HG03460 (cell line): ENCODE data around the gene LMOD1.
A peak's percentile ranks its signal among the peaks of the same experiment; 100 is the strongest.
"Not testable (repeated sequence)": the region's sequence is repeated elsewhere in the genome, so short reads cannot be mapped to it uniquely, and the experiment has no call there.

Experiments
- ATAC-seq: cut with Tn5 transposase; IDR thresholded peaks from one replicate; pipeline ENCODE4 v1.9.1; 2021; ENCODE audit not compliant: unreplicated experiment

LMOD1 gene

DNA sequence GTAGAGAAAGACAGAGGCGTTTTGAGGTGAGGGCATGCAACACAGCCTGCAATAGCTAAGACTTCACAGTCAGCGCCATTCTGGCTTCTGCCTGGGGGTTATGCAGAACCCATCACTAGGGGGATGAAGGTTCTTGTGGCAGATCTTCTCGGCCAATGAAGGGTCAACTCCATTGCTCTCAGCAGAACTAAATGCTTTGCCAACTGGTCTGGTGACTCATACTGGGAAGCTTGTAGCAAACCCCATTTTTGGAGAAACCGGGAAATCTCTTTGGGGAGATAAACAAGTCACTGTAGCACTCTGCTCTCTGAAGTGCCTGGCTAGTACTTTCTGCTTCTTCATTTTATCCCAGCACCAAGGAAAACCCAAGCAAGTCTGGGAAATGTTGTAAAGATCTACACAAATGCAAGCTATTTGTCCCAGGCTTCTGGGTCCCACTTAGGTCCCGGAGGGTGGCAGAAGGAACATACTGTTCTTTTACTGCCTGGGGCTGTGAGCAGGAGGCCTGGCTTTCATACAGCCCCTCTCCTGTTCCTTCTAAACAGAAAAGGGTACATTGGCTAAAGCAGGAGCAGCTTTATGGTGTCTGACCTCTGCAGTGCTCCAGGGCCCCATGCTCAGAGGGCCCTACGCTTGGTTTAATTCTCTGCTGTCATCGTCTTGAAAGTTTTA is 28.9 kb downstream of the LMOD1 start:
- no peak for ATAC-seq

DNA sequence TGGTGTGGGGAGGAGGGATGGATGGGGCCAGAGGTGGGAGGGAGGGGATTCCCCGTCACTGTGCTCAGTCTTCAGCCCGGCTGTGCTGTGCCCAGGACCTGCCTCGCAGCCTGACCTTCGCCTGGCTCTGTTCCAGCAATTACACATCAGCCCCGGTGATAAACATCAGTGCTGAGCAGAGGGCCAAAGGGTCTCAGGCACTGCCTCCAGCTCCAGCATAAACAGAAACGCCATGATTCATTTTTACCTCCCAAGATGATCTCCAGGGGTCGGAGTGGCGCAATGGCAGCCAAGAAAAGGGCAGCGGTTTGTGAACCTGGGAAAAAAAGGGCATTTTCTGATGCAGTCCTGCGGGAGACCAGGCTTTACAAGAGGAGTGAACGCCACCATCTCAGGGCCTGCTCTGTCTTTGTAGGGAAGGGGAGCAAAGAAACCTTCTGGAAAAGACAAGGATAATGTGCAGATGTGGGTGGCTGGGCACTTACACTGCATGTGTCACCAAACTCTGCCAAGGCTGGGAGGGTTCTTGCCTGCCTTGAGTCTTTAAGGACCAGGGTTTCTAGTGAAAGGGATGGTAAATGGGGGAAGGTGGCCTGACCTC is 29.6 kb downstream of the LMOD1 start:
- no peak for ATAC-seq

- no peak for ATAC-seq
Observed at GRCh38 chr1:201914456-201915235, 31.7 kb downstream of the LMOD1 start.

DNA sequence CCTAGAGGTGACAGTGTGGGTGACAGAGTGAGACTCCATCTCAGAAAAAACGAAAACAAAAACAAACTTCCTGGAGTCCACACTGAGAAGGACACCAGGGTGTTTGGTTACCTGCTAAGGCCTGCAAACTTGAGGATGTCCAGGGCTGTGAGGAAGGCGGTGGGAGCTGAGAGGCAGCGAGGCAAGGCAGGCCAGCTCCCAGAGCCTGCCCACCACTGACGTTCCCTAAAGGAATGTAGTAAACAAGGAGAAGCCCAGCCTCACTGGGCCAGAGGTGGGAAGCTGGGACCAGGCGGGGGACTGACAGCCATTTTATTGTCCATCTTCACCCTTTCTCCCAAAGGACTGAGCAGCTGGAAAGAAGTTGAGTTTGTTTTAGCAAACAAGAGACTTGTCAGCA is 33.5 kb downstream of the LMOD1 start:
- no peak for ATAC-seq

DNA sequence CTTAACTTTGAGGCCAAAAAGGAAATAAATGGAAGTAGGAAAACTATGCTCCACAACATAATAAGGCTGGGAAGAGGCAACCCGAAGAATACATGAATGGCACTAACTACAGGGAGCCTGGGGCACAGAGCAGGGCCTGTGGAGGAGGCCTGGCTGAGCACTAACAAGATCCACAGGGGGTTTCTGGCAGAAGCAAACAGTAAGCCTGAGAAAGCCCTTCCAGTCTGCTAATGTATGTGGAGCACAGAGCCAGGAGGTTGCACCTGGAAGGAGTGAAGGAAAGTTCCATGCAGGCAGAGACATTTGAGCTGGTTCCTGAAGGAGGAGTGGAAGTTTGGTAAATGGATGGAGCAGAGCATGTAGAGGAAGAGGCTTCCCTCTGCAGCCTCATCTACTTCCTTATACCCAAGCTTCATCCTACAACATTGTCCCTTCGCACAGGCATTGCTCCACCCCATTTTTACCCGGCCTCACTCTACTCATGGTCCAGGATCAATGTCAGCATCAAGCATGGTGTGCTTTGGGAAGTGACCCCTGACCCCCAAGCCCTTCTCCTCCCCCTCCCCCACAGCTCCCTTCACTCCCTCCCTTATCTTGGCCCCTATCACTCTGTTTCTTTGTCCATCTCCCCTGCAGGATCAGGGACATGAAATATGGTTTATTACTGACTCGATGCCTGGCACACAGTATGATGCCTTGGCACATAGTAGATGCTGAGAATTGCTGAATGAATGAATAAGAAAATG is 34.3 kb downstream of the LMOD1 start:
- no peak for ATAC-seq

- no peak for ATAC-seq
Observed at GRCh38 chr1:201907621-201908020, 38.7 kb downstream of the LMOD1 start.

DNA sequence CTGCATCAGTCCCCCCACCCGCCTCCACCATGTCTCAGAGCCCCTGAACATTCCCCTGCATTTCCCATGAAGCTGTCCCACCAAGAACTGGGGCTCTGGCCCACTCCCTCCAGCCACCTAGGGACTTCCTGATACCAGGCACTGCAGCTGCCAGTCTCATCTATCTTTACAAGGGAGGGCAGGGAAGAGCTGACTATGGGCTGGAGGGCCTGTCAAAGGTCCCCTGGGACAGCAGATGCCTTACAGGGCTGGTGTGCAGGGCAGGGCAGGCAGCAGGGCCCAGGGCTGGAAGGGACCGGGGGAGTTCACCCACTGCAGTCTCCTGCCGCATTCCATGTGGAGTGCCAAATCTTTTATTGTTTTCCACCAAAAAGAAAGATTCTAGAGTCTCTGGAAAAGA is 40.0 kb downstream of the LMOD1 start:
- no peak for ATAC-seq

GRCh38 chr1:201905234-201905890 is 41.0 kb downstream of the LMOD1 start:
- no peak for ATAC-seq

- ATAC-seq = no peak
Observed at GRCh38 chr1:201904579-201904978, 41.8 kb downstream of the LMOD1 start.

- no peak for ATAC-seq
Observed at GRCh38 chr1:201903135-201903534, 43.2 kb downstream of the LMOD1 start.

DNA sequence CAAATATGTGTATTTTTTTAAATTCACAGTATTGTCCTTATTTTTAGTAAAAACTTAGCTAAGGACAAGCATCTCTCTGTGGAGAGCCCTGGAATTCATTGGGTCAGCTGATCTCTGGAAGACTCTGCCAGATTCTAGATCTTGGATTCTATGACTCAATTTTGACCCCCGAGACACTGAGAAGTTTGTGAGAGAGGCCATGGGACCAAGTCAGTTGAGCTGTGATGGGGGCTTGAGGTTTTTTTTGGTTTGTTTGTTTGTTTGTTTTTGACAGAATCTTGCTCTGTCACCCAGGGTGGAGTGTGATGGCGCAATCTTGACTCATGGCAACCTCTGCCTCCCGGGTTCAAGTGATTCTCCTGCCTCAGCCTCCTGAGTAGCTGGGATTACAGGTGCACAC is 44.1 kb downstream of the LMOD1 start:
- ATAC-seq = no peak

DNA sequence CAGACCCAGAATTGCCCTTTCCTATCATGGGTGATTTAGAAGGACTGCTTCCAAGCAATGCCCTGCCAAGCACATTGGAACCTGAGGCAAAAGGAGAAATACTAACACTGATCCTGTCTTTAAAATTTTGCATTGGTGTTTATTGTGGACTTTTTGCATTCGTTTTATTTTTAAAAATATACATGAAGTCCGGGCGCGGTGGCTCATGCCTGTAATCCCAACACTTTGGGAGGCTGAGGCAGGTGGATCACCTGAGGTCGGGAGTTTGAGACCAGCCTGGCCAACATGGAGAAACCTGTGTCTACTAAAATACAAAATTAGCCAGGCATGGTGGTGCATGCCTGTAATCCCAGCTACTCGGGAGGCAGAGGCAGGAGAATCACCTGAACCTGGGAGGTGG is 45.3 kb downstream of the LMOD1 start:
- ATAC-seq = not testable (repeated sequence)

GRCh38 chr1:201900476-201900875 is 45.9 kb downstream of the LMOD1 start:
- ATAC-seq = no peak

- ATAC-seq = no peak
Observed at GRCh38 chr1:201899683-201900429, 46.5 kb downstream of the LMOD1 start.

DNA sequence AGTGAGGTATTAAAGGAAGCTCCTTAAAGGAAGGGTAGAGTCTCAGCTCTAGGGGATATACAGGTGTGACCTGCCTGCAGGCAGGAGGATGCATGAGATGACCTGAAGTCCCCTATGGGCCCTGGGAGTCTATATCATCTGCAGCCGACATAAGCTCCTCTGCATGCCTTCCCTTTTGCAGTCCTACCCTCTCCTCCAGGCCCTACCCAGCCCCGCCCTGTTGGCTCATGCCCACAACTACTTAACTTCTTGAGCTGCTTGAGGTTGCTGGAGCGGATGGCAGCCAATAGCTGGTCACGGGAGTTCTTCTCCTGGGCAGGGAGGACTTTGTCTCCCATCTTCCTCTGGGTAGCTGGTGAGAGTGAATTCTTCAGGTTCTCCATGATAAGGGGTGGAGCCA is 47.4 kb downstream of the LMOD1 start:
- ATAC-seq = no peak

DNA sequence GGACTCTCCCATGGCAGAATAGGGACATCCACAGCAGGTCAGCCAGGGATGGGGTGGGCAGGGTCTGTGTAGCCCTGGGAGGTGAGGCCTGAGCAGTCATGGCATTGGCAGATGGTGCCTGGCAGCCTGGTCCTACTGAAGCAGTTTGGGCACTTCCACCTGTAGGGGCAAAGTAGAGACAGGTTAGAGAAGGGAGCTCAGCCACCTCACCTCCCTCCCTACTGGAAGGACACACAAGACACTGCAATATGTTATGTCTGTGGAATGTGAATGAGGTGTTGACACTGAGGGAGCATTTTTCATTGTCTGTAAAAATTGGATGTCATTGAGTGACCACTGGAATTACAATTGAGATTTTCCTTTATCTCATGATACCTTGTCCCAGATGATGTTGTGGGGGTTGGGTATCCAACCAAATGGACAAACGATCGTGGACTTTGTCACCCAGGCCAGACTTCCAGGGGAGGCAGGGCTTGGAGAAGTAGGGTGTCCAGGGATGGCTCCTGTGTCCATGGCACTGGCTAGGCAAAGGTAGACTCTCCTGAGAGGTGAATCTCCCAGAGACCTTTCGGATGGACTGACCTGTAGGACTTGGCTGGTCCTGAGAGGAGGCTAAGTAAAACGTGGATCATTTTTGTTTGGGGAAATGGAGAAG is 48.0 kb downstream of the LMOD1 start:
- ATAC-seq = no peak

- ATAC-seq = no peak
Observed at GRCh38 chr1:201896951-201897391, 49.4 kb downstream of the LMOD1 start.

GRCh38 chr1:201895913-201896807 is 50.2 kb downstream of the LMOD1 start:
- peak; percentile 76 for ATAC-seq
